Spleen (tissue), 11 donors: Measurements from ENCODE around the gene SLC17A3. TPM values are rescaled to one million over a fixed set of nuclear protein-coding genes. Genes with fewer than 3 reads are reported as not detected.

Experiments
- DNase-seq: peaks from one replicate; pipeline ENCODE4 v3.0.0-alpha.2; 2020
- H3K27ac ChIP-seq, 8 donors: fragments of 200-600 bp; sonication (generic) in 7 of 8; 1 replicate in 4 of 8; 2 replicates in 4 of 8; pipeline versions ENCODE4 v1.5.0 to v1.8.0; 2016 to 2021; ENCODE audit warnings: inconsistent platforms in 4 of 8, mild to moderate bottlenecking in 4 of 8, moderate library complexity in 1 of 8
- H3K27me3 ChIP-seq, 7 donors: fragments of 200-600 bp; sonication (generic) in 6 of 7; replicated peaks in 1 of 7; 1 replicate in 4 of 7; 2 replicates in 3 of 7; pipeline versions ENCODE4 v1.5.0 to v1.8.0; 2016 to 2021; ENCODE audit warnings: inconsistent platforms in 3 of 7, mild to moderate bottlenecking in 1 of 7
- H3K36me3 ChIP-seq, 6 donors: fragments of 200-600 bp; sonication (generic) in 5 of 6; 1 replicate in 4 of 6; 2 replicates in 2 of 6; pipeline versions ENCODE4 v1.5.0 to v1.8.0; 2016 to 2021; ENCODE audit warnings: inconsistent platforms in 2 of 6
- H3K4me1 ChIP-seq, 6 donors: fragments of 200-600 bp; sonication (generic) in 5 of 6; 1 replicate in 3 of 6; 2 replicates in 3 of 6; pipeline versions ENCODE4 v1.5.0 to v1.8.0; 2016 to 2021; ENCODE audit warnings: inconsistent platforms in 3 of 6
- H3K4me3 ChIP-seq, 8 donors: fragments of 200-600 bp; sonication (generic) in 7 of 8; 1 replicate in 4 of 8; 2 replicates in 4 of 8; pipeline versions ENCODE4 v1.5.0 to v1.8.0; 2016 to 2021; ENCODE audit warnings: inconsistent platforms in 4 of 8, mild to moderate bottlenecking in 4 of 8, moderate library complexity in 2 of 8
- H3K9me3 ChIP-seq, 8 donors: fragments of 200-600 bp; sonication (generic) in 7 of 8; 1 replicate in 4 of 8; 2 replicates in 4 of 8; pipeline versions ENCODE4 v1.5.0 to v1.8.0; 2016 to 2021; ENCODE audit warnings: inconsistent platforms in 4 of 8
- CTCF ChIP-seq, 11 experiments: fragments of 200-600 bp in 7 of 11; fragments of 450-650 bp in 4 of 11; sonication (generic) in 4 of 11; IDR thresholded peaks in 8 of 11; conservative IDR thresholded peaks in 3 of 11; 1 replicate in 7 of 11; 2 replicates in 4 of 11; pipeline versions ENCODE4 v1.4.0 to v1.8.0; 2016 to 2021; ENCODE audit warnings: antibody characterized with exemption in 11 of 11, inconsistent platforms in 4 of 11, mild to moderate bottlenecking in 1 of 11
- POLR2A ChIP-seq, 3 donors: fragments of 450-650 bp; IDR thresholded peaks; one replicate each; pipeline ENCODE4 v1.5.1; 2017; ENCODE audit warnings: antibody characterized with exemption in 3 of 3, mild to moderate bottlenecking in 1 of 3
- POLR2AphosphoS5 ChIP-seq, 3 donors: sonication (generic); formaldehyde crosslinking; IDR thresholded peaks; one replicate each; pipeline ENCODE4 v1.5.1; 2017; ENCODE audit warnings: antibody characterized with exemption in 3 of 3
- WGBS, 5 donors: extraction: QIAGEN DNeasy Blood & Tissue Kit in 3 of 5; methylation state at CpG; one replicate each; pipeline versions ENCODE4 v1.1.5 to v1.1.7; 2013 to 2018; 5-methylcytosine and 5-hydroxymethylcytosine counted together
- intact Hi-C: fragments of 100-400 bp; cut with DNase I; formaldehyde crosslinking; loops from one replicate; pipeline ENCODE4 v1.15.0; 2023; ENCODE audit warnings: low total_unique reads
- polyA plus RNA-seq, 3 donors: library from polyadenylated mRNA; stranded (reverse); fragments of 200-250 nt; gene quantifications; one replicate each; pipeline ENCODE4 v1.2.1, GENCODE V29; 2013
- total RNA-seq, 7 donors: library from RNA; depleted of rRNA in 3 of 7; stranded (reverse); fragments of >200 nt in 3 of 7; fragmentation: NEBNext Ultra II Directional in 4 of 7; extraction: Animal tissue kit (Norgen Biotek cat#: 25700) in 4 of 7; gene quantifications; one replicate each; pipeline versions ENCODE4 v1.1.0 to v1.2.1, GENCODE V29; 2016 to 2021
- donor health status: healthy with polysubstance abuse.
- donor health status: DM: no; HTN: no; CAD: no; lungs with moderate emphysema.
- donor health status: DM: no; HTN: no; CAD: no.
- donor health status: Bipolar disorder and iron deficiency.
- donor health status: healthy.
- donor health status: DM: no; HTN: no; CAD: no.
- donor health status: DM: yes; HTN: yes; CAD: no.

SLC17A3 gene
- total and polyA plus RNA-seq, 10 donors = 0.11 TPM; not detected in 9

DNA sequence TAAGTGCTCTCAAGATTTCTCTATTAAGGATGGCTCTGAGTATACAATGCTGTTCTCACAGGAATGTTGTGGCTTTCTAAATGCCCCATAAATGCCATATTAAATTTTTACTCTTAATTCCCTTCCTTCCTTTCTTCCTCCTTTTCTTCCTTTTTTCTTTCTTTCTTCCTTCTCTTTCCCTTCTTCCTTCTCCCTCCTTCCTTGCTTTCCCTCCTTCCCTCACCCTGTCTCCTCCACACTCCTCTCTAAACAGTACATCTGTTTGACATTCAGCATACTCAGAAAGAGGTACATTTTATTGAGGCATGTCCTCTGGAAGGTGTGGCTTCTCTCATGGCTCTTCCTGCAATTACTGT lies 41.8 kb downstream of the SLC17A3 start:
- intact Hi-C loops = no loop called here
- TF ChIP-seq POLR2AphosphoS5 (IDR thresholded peaks at IDR 0.05) (no peak), CTCF (IDR thresholded peaks at IDR 0.05 in 8 of 11, conservative IDR thresholded peaks at IDR 0.05 in 3 of 11) (no peak), POLR2A (IDR thresholded peaks at IDR 0.05) (no peak)
- Histone ChIP-seq H3K27me3 (peaks cover 0 to 22% (median 0%) of the 10 kb centered on the region in 7 donors), H3K36me3 (no peaks in the 10 kb centered on the region), H3K9me3 (no peaks in the 10 kb centered on the region), H3K27ac (no peak overlapping the region), H3K4me1 (no peaks in the 10 kb centered on the region), H3K4me3 (no peak overlapping the region)
- DNase-seq = no peak

- no peak for TF ChIP-seq POLR2AphosphoS5 (IDR thresholded peaks at IDR 0.05)
- no peak for TF ChIP-seq POLR2A (IDR thresholded peaks at IDR 0.05)
- TF ChIP-seq CTCF (IDR thresholded peaks at IDR 0.05 in 8 of 11, conservative IDR thresholded peaks at IDR 0.05 in 3 of 11) = no peak
- no peak within 1 kb of the TSS for H3K4me3 ChIP-seq
- H3K4me1 ChIP-seq = no peaks in the 10 kb centered on the region
- no peaks in the 10 kb centered on the region for H3K9me3 ChIP-seq
- no peaks in the 10 kb centered on the region for H3K36me3 ChIP-seq
- intact Hi-C loops = no loop called here
- no peak within 1 kb of the TSS for H3K27ac ChIP-seq
- DNase-seq = no peak
- WGBS, 5 donors = 79 to 93% (median 82%) methylated on average over 8 of the region's 8 CpGs
- H3K27me3 ChIP-seq = peaks cover 0 to 17% (median 0%) of the 10 kb centered on the region in 7 donors
Measured at GRCh38 chr6:25831532-25832306, 42.3 kb downstream of the SLC17A3 start, which contains the start of gene SLC17A1. Gene SLC17A1 (minus strand): TSS chr6:25832052. CDS start chr6:25830557, 1,495 bp downstream.

DNA sequence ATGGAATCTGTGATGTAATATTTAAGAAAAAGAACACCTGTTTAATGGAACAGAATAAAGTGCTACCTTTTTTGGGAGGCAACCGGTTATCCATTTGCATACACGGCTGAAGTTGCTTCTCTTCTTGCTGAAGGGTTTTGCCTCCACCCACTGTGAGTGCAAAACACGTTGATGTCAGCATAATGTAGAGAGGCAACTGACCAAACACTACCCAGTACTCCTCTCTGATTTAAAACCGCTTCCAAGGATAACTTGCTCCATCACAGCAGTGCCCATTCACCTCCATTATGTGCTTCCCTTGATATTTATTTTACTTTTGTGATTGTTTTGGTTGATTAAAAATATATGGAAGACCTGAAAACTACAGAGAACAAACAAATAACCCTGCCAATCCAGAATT lies 43.6 kb downstream of the SLC17A3 start:
- Histone ChIP-seq H3K27me3 (peaks cover 0 to 11% (median 0%) of the 10 kb centered on the region in 7 donors), H3K4me1 (no peaks in the 10 kb centered on the region), H3K27ac (no peak overlapping the region), H3K4me3 (no peak overlapping the region), H3K9me3 (peaks cover 0 to 4% (median under 1%) of the 10 kb centered on the region in 8 donors), H3K36me3 (no peaks in the 10 kb centered on the region)
- TF ChIP-seq CTCF (IDR thresholded peaks at IDR 0.05 in 8 of 11, conservative IDR thresholded peaks at IDR 0.05 in 3 of 11) (no peak), POLR2AphosphoS5 (IDR thresholded peaks at IDR 0.05) (no peak), POLR2A (IDR thresholded peaks at IDR 0.05) (no peak)
- intact Hi-C loops = no loop called here
- WGBS, 5 donors = 70 to 88% (median 83%) methylated on average over 4 of the region's 4 CpGs
- DNase-seq = no peak

DNA sequence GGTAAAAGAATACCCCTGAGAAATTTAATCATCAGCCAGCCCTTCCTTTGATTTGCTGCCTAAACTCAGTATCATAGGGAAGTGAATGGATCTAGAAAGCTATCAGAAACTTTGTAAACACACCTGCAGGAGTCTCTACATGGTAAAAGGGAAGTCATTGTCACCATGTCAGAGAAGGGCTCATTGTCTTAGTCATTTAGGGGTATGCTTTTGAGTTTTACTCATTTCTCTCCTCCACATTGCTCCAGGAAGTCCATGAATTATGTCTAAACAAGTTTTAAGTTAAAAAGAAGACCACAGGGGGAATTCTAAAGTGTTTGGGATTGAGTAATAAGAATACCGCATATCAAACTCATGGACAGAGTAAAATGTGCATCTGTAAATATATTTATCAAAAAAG lies 44.7 kb downstream of the SLC17A3 start:
- peaks cover 0 to 11% (median 0%) of the 10 kb centered on the region in 7 donors for H3K27me3 ChIP-seq
- no peak for TF ChIP-seq CTCF (IDR thresholded peaks at IDR 0.05 in 8 of 11, conservative IDR thresholded peaks at IDR 0.05 in 3 of 11)
- TF ChIP-seq POLR2A (IDR thresholded peaks at IDR 0.05) = no peak
- no peak for TF ChIP-seq POLR2AphosphoS5 (IDR thresholded peaks at IDR 0.05)
- H3K27ac ChIP-seq = no peak overlapping the region
- 70 to 88% (median 74%) methylated on average over 1 of the region's 1 CpG for WGBS, 5 donors
- H3K4me1 ChIP-seq = no peaks in the 10 kb centered on the region
- intact Hi-C loops = no loop called here
- no peak for DNase-seq
- no peak overlapping the region for H3K4me3 ChIP-seq
- H3K9me3 ChIP-seq = peaks cover 0 to 7% (median 2%) of the 10 kb centered on the region in 8 donors
- H3K36me3 ChIP-seq = no peaks in the 10 kb centered on the region
